Panc1 (cell line): ENCODE results near the gene CHP1.

Experiments
- POLR2AphosphoS5 ChIP-seq: IDR thresholded peaks from 2 replicates; pipeline ENCODE4 v1.6.1; 2012; ENCODE audit warnings: mild to moderate bottlenecking, low read depth, low read length, moderate library complexity
- SIN3A ChIP-seq: IDR thresholded peaks from 2 replicates; pipeline ENCODE4 v1.6.1; 2012; ENCODE audit warnings: low read depth, mild to moderate bottlenecking, low read length, moderate library complexity, borderline replicate concordance; ENCODE audit not compliant: insufficient read depth
- TCF7L2 ChIP-seq: IDR thresholded peaks from 2 replicates; pipeline ENCODE4 v1.6.1; 2011; ENCODE audit warnings: mild to moderate bottlenecking, low read depth, low read length, inconsistent platforms
- TF ChIP-seq, protein P1 (sequence below), 2 experiments: IDR thresholded peaks; 2 replicates each; pipeline ENCODE4 v1.6.1; 2011 to 2012; ENCODE audit warnings: low read depth in 2 of 2, control low read depth in 1 of 2, low read length in 1 of 2, mild to moderate bottlenecking in 1 of 2, moderate library complexity in 1 of 2; ENCODE audit not compliant: insufficient read depth in 1 of 2
- TF ChIP-seq, protein P2 (sequence below): fragments of 450-650 bp; IDR thresholded peaks from 2 replicates; pipeline ENCODE4 v1.5.1; 2017; ENCODE audit warnings: mild to moderate bottlenecking

DNA sequence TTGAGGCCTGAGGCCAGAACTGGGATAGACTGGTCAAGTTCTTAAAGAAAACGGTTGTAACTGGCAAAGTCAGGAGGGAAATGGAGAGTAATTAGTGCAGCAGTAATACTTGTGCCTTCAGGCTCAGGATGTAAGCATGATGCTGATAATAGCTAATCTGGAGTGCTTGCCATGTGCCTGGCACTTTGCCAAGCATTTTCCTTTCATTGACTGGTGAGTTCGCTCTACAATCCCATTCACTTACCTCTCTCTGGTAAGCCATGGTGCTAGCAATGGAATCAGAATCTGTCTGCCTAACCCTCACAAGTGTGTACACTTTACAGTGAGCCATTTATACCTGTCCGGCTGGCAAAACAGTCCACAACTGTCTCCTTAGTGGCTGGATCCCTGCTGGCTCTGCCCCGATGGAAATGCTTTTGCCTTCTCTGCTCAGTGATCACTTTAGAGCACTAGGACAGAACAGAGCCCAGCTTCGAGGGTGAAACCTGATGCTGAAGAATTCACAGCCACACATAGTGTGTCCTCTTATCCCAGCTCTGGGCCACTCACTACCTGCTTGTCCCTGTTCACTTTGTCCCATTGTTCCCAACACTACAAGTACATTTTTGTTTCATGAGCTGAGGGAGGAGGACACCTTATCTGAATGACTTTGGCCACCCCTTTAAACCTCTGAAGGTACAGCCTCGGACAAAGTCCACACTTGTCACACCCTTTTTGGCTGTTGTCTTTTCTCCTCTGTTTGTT is 10.3 kb downstream of the CHP1 start:
- TF ChIP-seq, protein P1, sequence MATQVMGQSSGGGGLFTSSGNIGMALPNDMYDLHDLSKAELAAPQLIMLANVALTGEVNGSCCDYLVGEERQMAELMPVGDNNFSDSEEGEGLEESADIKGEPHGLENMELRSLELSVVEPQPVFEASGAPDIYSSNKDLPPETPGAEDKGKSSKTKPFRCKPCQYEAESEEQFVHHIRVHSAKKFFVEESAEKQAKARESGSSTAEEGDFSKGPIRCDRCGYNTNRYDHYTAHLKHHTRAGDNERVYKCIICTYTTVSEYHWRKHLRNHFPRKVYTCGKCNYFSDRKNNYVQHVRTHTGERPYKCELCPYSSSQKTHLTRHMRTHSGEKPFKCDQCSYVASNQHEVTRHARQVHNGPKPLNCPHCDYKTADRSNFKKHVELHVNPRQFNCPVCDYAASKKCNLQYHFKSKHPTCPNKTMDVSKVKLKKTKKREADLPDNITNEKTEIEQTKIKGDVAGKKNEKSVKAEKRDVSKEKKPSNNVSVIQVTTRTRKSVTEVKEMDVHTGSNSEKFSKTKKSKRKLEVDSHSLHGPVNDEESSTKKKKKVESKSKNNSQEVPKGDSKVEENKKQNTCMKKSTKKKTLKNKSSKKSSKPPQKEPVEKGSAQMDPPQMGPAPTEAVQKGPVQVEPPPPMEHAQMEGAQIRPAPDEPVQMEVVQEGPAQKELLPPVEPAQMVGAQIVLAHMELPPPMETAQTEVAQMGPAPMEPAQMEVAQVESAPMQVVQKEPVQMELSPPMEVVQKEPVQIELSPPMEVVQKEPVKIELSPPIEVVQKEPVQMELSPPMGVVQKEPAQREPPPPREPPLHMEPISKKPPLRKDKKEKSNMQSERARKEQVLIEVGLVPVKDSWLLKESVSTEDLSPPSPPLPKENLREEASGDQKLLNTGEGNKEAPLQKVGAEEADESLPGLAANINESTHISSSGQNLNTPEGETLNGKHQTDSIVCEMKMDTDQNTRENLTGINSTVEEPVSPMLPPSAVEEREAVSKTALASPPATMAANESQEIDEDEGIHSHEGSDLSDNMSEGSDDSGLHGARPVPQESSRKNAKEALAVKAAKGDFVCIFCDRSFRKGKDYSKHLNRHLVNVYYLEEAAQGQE (IDR thresholded peaks at IDR 0.05; ENCODE audit: insufficient read depth in 1 of 2, low read depth in 2 of 2, low read length in 1 of 2), result no peak
- TF ChIP-seq, protein P2, sequence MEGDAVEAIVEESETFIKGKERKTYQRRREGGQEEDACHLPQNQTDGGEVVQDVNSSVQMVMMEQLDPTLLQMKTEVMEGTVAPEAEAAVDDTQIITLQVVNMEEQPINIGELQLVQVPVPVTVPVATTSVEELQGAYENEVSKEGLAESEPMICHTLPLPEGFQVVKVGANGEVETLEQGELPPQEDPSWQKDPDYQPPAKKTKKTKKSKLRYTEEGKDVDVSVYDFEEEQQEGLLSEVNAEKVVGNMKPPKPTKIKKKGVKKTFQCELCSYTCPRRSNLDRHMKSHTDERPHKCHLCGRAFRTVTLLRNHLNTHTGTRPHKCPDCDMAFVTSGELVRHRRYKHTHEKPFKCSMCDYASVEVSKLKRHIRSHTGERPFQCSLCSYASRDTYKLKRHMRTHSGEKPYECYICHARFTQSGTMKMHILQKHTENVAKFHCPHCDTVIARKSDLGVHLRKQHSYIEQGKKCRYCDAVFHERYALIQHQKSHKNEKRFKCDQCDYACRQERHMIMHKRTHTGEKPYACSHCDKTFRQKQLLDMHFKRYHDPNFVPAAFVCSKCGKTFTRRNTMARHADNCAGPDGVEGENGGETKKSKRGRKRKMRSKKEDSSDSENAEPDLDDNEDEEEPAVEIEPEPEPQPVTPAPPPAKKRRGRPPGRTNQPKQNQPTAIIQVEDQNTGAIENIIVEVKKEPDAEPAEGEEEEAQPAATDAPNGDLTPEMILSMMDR, result no peak
- no peak for TF ChIP-seq TCF7L2
- no peak for TF ChIP-seq SIN3A
- no peak for TF ChIP-seq POLR2AphosphoS5
